HCT116 (cell line): Measurements from ENCODE around the gene KRT85. TPM values are rescaled to one million over a fixed set of nuclear protein-coding genes. Genes with fewer than 3 reads are reported as not detected.

Source experiments
- ATAC-seq: fragments of 200-7000 bp; cut with Tn5 transposase; 2 replicates; pipeline ENCODE4 v1.9.1; 2020; ENCODE audit warnings: mild to moderate bottlenecking, moderate library complexity
- BruUV-seq: library from RNA; stranded (reverse); fragments of 400-500 nt; replicated peaks from 2 replicates; lab custom pipeline; 2021; lab: Mats Ljungman, UMichigan
- CTCF ChIA-PET: fragments of 300-600 bp; sonication (Branson Sonifier 250); formaldehyde crosslinking; loops from one replicate; lab custom pipeline; 2021; ENCODE audit warnings: antibody characterized with exemption; lab: Charles Lee
- POLR2A ChIA-PET: fragments of 300-600, 350-600 bp; sonication (Branson Sonifier 250); formaldehyde crosslinking; loops from one replicate; lab custom pipeline; 2021; ENCODE audit warnings: antibody characterized with exemption; lab: Charles Lee
- RAD21 ChIA-PET, 2 experiments: fragments of 300-600 bp; sonication (Branson Sonifier 250); formaldehyde crosslinking; loops; one replicate each; lab custom pipeline; 2023; ENCODE audit warnings: low total read pairs in 2 of 2; ENCODE audit not compliant: uncharacterized antibody in 2 of 2, unreplicated experiment in 2 of 2, low non-redundant PET in 1 of 2; lab: Charles Lee
- DNase-seq: peaks from one replicate; pipeline ENCODE4 v3.0.0-alpha.2; 2010; ENCODE audit warnings: low read depth, low spot score
- H2AFZ ChIP-seq: fragments of 200-600 bp; shearing (Covaris generic), sonication (generic); 2 replicates; pipeline ENCODE4 v1.6.1; 2017; ENCODE audit warnings: low read depth, mixed run types, mixed read lengths, antibody characterized with exemption, low read length; ENCODE audit not compliant: poor library complexity, severe bottlenecking
- H3K27ac ChIP-seq: 2 replicates; pipeline ENCODE4 v1.5.1; 2012; ENCODE audit warnings: low read depth, low read length
- H3K27me3 ChIP-seq: fragments of 200-600 bp; sonication (generic); 2 replicates; pipeline ENCODE4 v1.6.1; 2016; ENCODE audit warnings: mixed run types, low read length, mixed read lengths; ENCODE audit not compliant: insufficient read depth
- H3K36me3 ChIP-seq, 2 experiments: fragments of 200-500 bp in 1 of 2; fragments of 200-600 bp in 1 of 2; sonication (Bioruptor generic) in 1 of 2; sonication (generic) in 1 of 2; 2 replicates each; pipeline versions ENCODE4 v1.5.1 to v1.6.1; 2014 to 2016; ENCODE audit warnings: low read length in 2 of 2, inconsistent platforms in 1 of 2, mixed read lengths in 1 of 2, mixed run types in 1 of 2; ENCODE audit not compliant: insufficient read depth in 2 of 2, control insufficient read depth in 1 of 2
- H3K4me1 ChIP-seq, 2 experiments: fragments of 200-600 bp in 1 of 2; sonication (generic) in 1 of 2; 2 replicates each; pipeline versions ENCODE4 v1.5.1 to v1.6.1; 2012 to 2017; ENCODE audit warnings: low read length in 2 of 2, inconsistent platforms in 1 of 2, mild to moderate bottlenecking in 1 of 2, mixed read lengths in 1 of 2, mixed run types in 1 of 2, moderate library complexity in 1 of 2; ENCODE audit not compliant: insufficient read depth in 2 of 2, control insufficient read depth in 1 of 2
- H3K4me2 ChIP-seq: fragments of 200-600 bp; sonication (generic); 2 replicates; pipeline ENCODE4 v1.6.1; 2017; ENCODE audit warnings: mixed run types, low read length, mixed read lengths
- H3K4me3 ChIP-seq, 2 experiments: fragments of 200-600 bp in 1 of 2; sonication (generic) in 1 of 2; replicated peaks in 1 of 2; 2 replicates each; pipeline ENCODE4 v1.5.1; 2011 to 2016; ENCODE audit warnings: low read length in 2 of 2, control low read depth in 1 of 2, low read depth in 1 of 2, mild to moderate bottlenecking in 1 of 2, mixed read lengths in 1 of 2, mixed run types in 1 of 2
- H3K79me2 ChIP-seq: fragments of 200-600 bp; sonication (generic); 2 replicates; pipeline ENCODE4 v1.6.1; 2017; ENCODE audit warnings: mild to moderate bottlenecking, mixed run types, low read length, moderate library complexity, mixed read lengths; ENCODE audit not compliant: insufficient read depth
- H3K9ac ChIP-seq: fragments of 200-600 bp; sonication (generic); 2 replicates; pipeline ENCODE4 v1.6.1; 2016; ENCODE audit warnings: low read length, mixed read lengths
- H3K9me2 ChIP-seq: fragments of 200-600 bp; sonication (generic), shearing (Covaris generic); 2 replicates; pipeline ENCODE4 v1.6.1; 2017; ENCODE audit warnings: mixed run types, mild to moderate bottlenecking, moderate library complexity; ENCODE audit not compliant: insufficient read depth
- H3K9me3 ChIP-seq, 2 experiments: fragments of 200-500 bp in 1 of 2; fragments of 200-600 bp in 1 of 2; sonication (Bioruptor generic) in 1 of 2; sonication (generic) in 1 of 2; 2 replicates each; pipeline ENCODE4 v1.6.1; 2014 to 2017; ENCODE audit warnings: low read length in 2 of 2, mixed read lengths in 2 of 2, inconsistent platforms in 1 of 2, low read depth in 1 of 2, mild to moderate bottlenecking in 1 of 2, mixed run types in 1 of 2, moderate library complexity in 1 of 2; ENCODE audit not compliant: control insufficient read depth in 1 of 2, insufficient read depth in 1 of 2
- H4K20me1 ChIP-seq: fragments of 200-600 bp; sonication (generic), shearing (Covaris generic); 2 replicates; pipeline ENCODE4 v1.6.1; 2017; ENCODE audit warnings: mixed run types, mild to moderate bottlenecking, moderate library complexity; ENCODE audit not compliant: insufficient read depth
- FOSL1 ChIP-seq: IDR thresholded peaks from 2 replicates; pipeline ENCODE4 v1.6.1; 2012; ENCODE audit warnings: low read depth
- POLR2A ChIP-seq: IDR thresholded peaks from 2 replicates; pipeline ENCODE4 v1.7.0; 2011; ENCODE audit warnings: borderline replicate concordance; ENCODE audit not compliant: insufficient read depth, insufficient read length; ENCODE audit errors: extremely low read depth
- RAD21 ChIP-seq: IDR thresholded peaks from 2 replicates; pipeline ENCODE4 v1.6.1; 2012; ENCODE audit warnings: low read depth, mild to moderate bottlenecking
- SP1 ChIP-seq: IDR thresholded peaks from 2 replicates; pipeline ENCODE4 v1.6.1; 2012; ENCODE audit warnings: low read depth
- SRF ChIP-seq: IDR thresholded peaks from 2 replicates; pipeline ENCODE4 v1.6.1; 2012; ENCODE audit warnings: low read depth
- ZFX ChIP-seq: fragments of 450-650 bp; IDR thresholded peaks from 2 replicates; pipeline ENCODE4 v1.6.1; 2017
- ZNF274 ChIP-seq: fragments of 200-500 bp; sonication (Bioruptor generic); IDR thresholded peaks from 2 replicates; pipeline ENCODE4 v1.6.1; 2014; ENCODE audit warnings: mild to moderate bottlenecking, low read depth, low read length, inconsistent platforms
- intact Hi-C: fragments of 100-400 bp; cut with micrococcal nuclease; formaldehyde crosslinking; loops from 2 replicates; pipeline ENCODE4 v1.10.0; 2022
- total RNA-seq: library from RNA; stranded (reverse); gene quantifications from one replicate; pipeline ENCODE4 v1.2.1, GENCODE V29; 2021; ENCODE audit not compliant: unreplicated experiment
- TF ChIP-seq, protein P1 (sequence below): IDR thresholded peaks from 2 replicates; pipeline ENCODE4 v1.6.1; 2012
- TF ChIP-seq, protein P2 (sequence below): IDR thresholded peaks from 2 replicates; pipeline ENCODE4 v1.6.1; 2011; ENCODE audit warnings: mild to moderate bottlenecking, low read length, moderate library complexity; ENCODE audit not compliant: insufficient replicate concordance; ENCODE audit errors: extremely low read depth

Gene KRT85
- total RNA-seq, 1 experiment from 2014 or later, result not detected

DNA sequence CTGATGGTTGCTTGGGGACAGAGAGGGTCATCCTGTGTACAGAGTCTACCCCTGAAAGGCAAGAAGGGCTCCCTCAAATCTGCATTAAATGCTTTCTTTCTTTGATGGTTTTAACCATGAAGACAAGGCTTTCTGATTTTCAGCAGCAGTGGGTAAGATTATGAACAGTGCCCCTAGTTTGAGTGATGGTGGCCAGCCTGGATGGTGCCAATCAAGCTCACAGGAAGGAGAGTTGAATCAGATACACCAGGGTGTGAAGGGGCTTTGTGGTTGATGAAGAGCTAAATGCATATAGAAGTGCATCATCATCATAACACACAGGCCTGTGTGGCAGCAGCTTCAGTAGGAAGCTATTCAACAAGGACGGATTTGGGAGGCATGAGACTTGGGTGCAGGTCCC, 5.7 kb downstream of the KRT85 start:
- RAD21 ChIA-PET, result no interaction called here
- H4K20me1 ChIP-seq, result no peaks in the 10 kb centered on the region
- no peak overlapping the region for H3K4me2 ChIP-seq
- POLR2A ChIA-PET, result interaction anchor here (1.2 kb wide), 1 partner anchor 17 kb away, joined by 3 read pairs; no protein-coding TSS in a partner anchor
- DNase-seq (no peak), ATAC-seq (no peak)
- CTCF ChIA-PET, result interaction anchor here (0.7 to 2.0 kb wide), 11 partner anchors 10 to 519 kb away, joined by 3 to 21 read pairs (median 4); no protein-coding TSS in a partner anchor
- H3K79me2 ChIP-seq, result no peaks in the 10 kb centered on the region
- no peaks in the 10 kb centered on the region for H3K36me3 ChIP-seq
- H3K9me3 ChIP-seq, result no peaks in the 10 kb centered on the region
- BruUV-seq, result no TSS peak
- H3K27me3 ChIP-seq, result no peaks in the 10 kb centered on the region
- H3K4me3 ChIP-seq, result no peak overlapping the region
- no peak overlapping the region for H3K27ac ChIP-seq
- no peak overlapping the region for H2AFZ ChIP-seq
- H3K9me2 ChIP-seq, result no peaks in the 10 kb centered on the region
- H3K9ac ChIP-seq, result no peak overlapping the region
- TF ChIP-seq FOSL1, result no peak
- TF ChIP-seq ZFX, result no peak
- intact Hi-C loops, result no loop called here
- no peaks in the 10 kb centered on the region; a peak in 1 of 4 replicates for H3K4me1 ChIP-seq

DNA sequence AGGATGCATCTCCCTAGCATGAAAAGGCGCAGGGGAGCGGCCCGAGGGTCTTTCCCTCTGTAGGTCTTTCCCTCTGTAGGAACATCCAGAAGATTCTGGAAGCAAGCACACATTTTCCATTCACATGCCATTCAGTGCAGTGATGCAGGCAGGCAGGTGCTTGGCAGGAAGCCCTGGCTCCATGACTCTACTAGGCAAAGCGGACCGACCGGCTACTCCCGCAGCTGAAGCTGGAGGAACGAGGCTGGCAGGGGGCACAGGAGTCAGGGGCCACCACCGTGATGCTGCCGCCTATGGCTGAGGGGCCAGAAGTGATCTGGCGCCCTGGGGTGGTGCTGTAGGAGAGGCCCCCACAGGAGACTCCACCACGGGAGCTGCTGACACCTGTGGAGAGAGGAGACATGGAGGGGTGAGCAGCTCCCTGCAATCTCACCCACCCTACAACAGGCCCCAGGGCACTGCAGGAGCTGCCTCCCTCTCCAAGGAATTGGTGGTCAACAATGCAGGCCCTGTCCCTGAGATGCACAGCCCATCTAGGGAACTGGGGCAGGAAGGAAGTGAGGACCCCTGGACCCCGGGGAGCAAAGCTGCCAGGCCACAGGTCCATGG, 6.5 kb downstream of the KRT85 start:
- Histone ChIP-seq H4K20me1 (no peaks in the 10 kb centered on the region), H3K27ac (no peak overlapping the region), H2AFZ (no peak overlapping the region), H3K79me2 (no peaks in the 10 kb centered on the region), H3K9me2 (no peaks in the 10 kb centered on the region), H3K4me2 (no peak overlapping the region), H3K36me3 (no peaks in the 10 kb centered on the region), H3K9me3 (no peaks in the 10 kb centered on the region), H3K9ac (no peak overlapping the region), H3K4me1 (no peaks in the 10 kb centered on the region; a peak in 1 of 4 replicates), H3K4me3 (no peak overlapping the region), H3K27me3 (no peaks in the 10 kb centered on the region)
- ChIA-PET POLR2A (no interaction called here), RAD21 (no interaction called here), CTCF (interaction anchor here (1.1 to 2.0 kb wide), 7 partner anchors 9 to 145 kb away, joined by 3 to 21 read pairs (median 4); no protein-coding TSS in a partner anchor)
- DNase-seq (no peak), ATAC-seq (no peak)
- no TSS peak for BruUV-seq
- TF ChIP-seq RAD21, result no peak
- no peak for TF ChIP-seq SRF
- TF ChIP-seq SP1, result no peak
- no peak for TF ChIP-seq ZNF274
- no peak for TF ChIP-seq POLR2A
- TF ChIP-seq, protein P1, sequence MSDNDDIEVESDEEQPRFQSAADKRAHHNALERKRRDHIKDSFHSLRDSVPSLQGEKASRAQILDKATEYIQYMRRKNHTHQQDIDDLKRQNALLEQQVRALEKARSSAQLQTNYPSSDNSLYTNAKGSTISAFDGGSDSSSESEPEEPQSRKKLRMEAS, result no peak
- TF ChIP-seq FOSL1, result no peak
- TF ChIP-seq ZFX, result no peak
- TF ChIP-seq, protein P2, sequence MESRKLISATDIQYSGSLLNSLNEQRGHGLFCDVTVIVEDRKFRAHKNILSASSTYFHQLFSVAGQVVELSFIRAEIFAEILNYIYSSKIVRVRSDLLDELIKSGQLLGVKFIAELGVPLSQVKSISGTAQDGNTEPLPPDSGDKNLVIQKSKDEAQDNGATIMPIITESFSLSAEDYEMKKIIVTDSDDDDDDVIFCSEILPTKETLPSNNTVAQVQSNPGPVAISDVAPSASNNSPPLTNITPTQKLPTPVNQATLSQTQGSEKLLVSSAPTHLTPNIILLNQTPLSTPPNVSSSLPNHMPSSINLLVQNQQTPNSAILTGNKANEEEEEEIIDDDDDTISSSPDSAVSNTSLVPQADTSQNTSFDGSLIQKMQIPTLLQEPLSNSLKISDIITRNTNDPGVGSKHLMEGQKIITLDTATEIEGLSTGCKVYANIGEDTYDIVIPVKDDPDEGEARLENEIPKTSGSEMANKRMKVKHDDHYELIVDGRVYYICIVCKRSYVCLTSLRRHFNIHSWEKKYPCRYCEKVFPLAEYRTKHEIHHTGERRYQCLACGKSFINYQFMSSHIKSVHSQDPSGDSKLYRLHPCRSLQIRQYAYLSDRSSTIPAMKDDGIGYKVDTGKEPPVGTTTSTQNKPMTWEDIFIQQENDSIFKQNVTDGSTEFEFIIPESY, result no peak
- intact Hi-C loops, result no loop called here
